CD14-positive monocyte (primary cell): ENCODE measurements around the gene TBC1D22A. TPM values are rescaled to one million over a fixed set of nuclear protein-coding genes. Genes with fewer than 3 reads are reported as not detected.
A peak's percentile ranks its signal among the peaks of the same experiment; 100 is the strongest.

Source experiments
- DNase-seq, 3 donors: peaks; one replicate each; pipeline ENCODE4 v3.0.0-alpha.2; 2011 to 2022
- H2AFZ ChIP-seq: 2 replicates; pipeline ENCODE4 v1.6.0; 2012; ENCODE audit warnings: mild to moderate bottlenecking, low read depth, low read length, inconsistent platforms; ENCODE audit not compliant: insufficient read depth, poor library complexity, severe bottlenecking
- H3K27ac ChIP-seq, 2 donors: 1 replicate in 1 of 2; 2 replicates in 1 of 2; pipeline ENCODE4 v1.5.1; 2012 to 2013; ENCODE audit warnings: low read length in 2 of 2, control low read depth in 1 of 2, inconsistent platforms in 1 of 2, low read depth in 1 of 2, mild to moderate bottlenecking in 1 of 2
- H3K27me3 ChIP-seq, 2 donors: one replicate each; pipeline versions ENCODE4 v1.6.0 to v1.6.1; 2011 to 2013; ENCODE audit warnings: low read length in 2 of 2; ENCODE audit not compliant: control insufficient read depth in 2 of 2, insufficient read depth in 2 of 2
- H3K36me3 ChIP-seq, 2 donors: replicated peaks in 1 of 2; 1 replicate in 1 of 2; 2 replicates in 1 of 2; pipeline versions ENCODE4 v1.5.1 to v1.6.1; 2012 to 2013; ENCODE audit warnings: low read length in 2 of 2, control low read depth in 1 of 2, inconsistent platforms in 1 of 2, mild to moderate bottlenecking in 1 of 2; ENCODE audit not compliant: insufficient read depth in 2 of 2, control insufficient read depth in 1 of 2
- H3K4me1 ChIP-seq, 2 donors: 1 replicate in 1 of 2; 2 replicates in 1 of 2; pipeline versions ENCODE4 v1.5.1 to v1.6.1; 2012 to 2013; ENCODE audit warnings: low read length in 2 of 2, control low read depth in 1 of 2, inconsistent platforms in 1 of 2, mild to moderate bottlenecking in 1 of 2, moderate library complexity in 1 of 2; ENCODE audit not compliant: insufficient read depth in 2 of 2, control insufficient read depth in 1 of 2
- H3K4me2 ChIP-seq: replicated peaks from 2 replicates; pipeline ENCODE3; 2012; ENCODE audit warnings: low read length, moderate library complexity, mild to moderate bottlenecking; ENCODE audit not compliant: poor library complexity, severe bottlenecking; ENCODE audit errors: extremely low read depth
- H3K4me3 ChIP-seq, 3 experiments: fragments of 200-600 bp in 1 of 3; sonication (generic) in 1 of 3; replicated peaks in 1 of 3; 1 replicate in 2 of 3; 2 replicates in 1 of 3; pipeline ENCODE4 v1.5.1; 2011 to 2013; ENCODE audit warnings: low read length in 3 of 3, mild to moderate bottlenecking in 3 of 3, control low read depth in 2 of 3, low read depth in 2 of 3, inconsistent platforms in 1 of 3, moderate library complexity in 1 of 3
- H3K79me2 ChIP-seq: 2 replicates; pipeline ENCODE4 v1.6.0; 2012; ENCODE audit warnings: mild to moderate bottlenecking, control low read depth, inconsistent platforms, low read length, moderate library complexity; ENCODE audit not compliant: insufficient read depth
- H3K9ac ChIP-seq: 2 replicates; pipeline ENCODE4 v1.6.0; 2017; ENCODE audit warnings: low read length, mild to moderate bottlenecking; ENCODE audit not compliant: insufficient read depth, poor library complexity, severe bottlenecking
- H3K9me3 ChIP-seq, 2 donors: replicated peaks in 1 of 2; 1 replicate in 1 of 2; 2 replicates in 1 of 2; pipeline versions ENCODE4 v1.5.1 to v1.6.1; 2012 to 2013; ENCODE audit warnings: low read length in 2 of 2, control low read depth in 1 of 2; ENCODE audit not compliant: control insufficient read depth in 1 of 2, insufficient read depth in 1 of 2
- H4K20me1 ChIP-seq: 2 replicates; pipeline ENCODE4 v1.6.0; 2012; ENCODE audit warnings: mild to moderate bottlenecking, low read length, control low read depth, moderate library complexity; ENCODE audit not compliant: insufficient read depth
- H3K27ac Mint-ChIP-seq, 7 donors: one replicate each; pipeline ENCODE4 v1.8.0; 2020; ENCODE audit warnings: mild to moderate bottlenecking in 7 of 7, mixed read lengths in 7 of 7, moderate library complexity in 6 of 7, inconsistent platforms in 2 of 7
- H3K27me3 Mint-ChIP-seq, 3 donors: one replicate each; pipeline ENCODE4 v1.8.0; 2021 to 2022; ENCODE audit warnings: low read depth in 3 of 3, mild to moderate bottlenecking in 3 of 3, mixed read lengths in 3 of 3, moderate library complexity in 3 of 3, inconsistent platforms in 1 of 3
- H3K36me3 Mint-ChIP-seq, 2 donors: one replicate each; pipeline ENCODE4 v1.8.0; 2020; ENCODE audit warnings: mixed read lengths in 2 of 2, inconsistent platforms in 1 of 2, mild to moderate bottlenecking in 1 of 2
- H3K4me1 Mint-ChIP-seq: one replicate; pipeline ENCODE4 v1.8.0; 2020; ENCODE audit warnings: mild to moderate bottlenecking, mixed read lengths
- H3K4me3 Mint-ChIP-seq, 2 donors: one replicate each; pipeline ENCODE4 v1.8.0; 2020; ENCODE audit warnings: mild to moderate bottlenecking in 2 of 2, mixed read lengths in 2 of 2, moderate library complexity in 1 of 2
- H3K9me3 Mint-ChIP-seq, 7 donors: one replicate each; pipeline ENCODE4 v1.8.0; 2020 to 2022; ENCODE audit warnings: mixed read lengths in 7 of 7, mild to moderate bottlenecking in 6 of 7, moderate library complexity in 6 of 7, inconsistent platforms in 2 of 7
- CTCF ChIP-seq: fragments of 200-600 bp; IDR thresholded peaks from one replicate; pipeline ENCODE4 v1.8.0; 2022; ENCODE audit warnings: antibody characterized with exemption, mild to moderate bottlenecking
- WGBS: methylation state at CpG from one replicate; pipeline ENCODE4 v1.1.5; 2013; ENCODE audit warnings: missing lambda C conversion rate; ENCODE audit not compliant: insufficient coverage; 5-methylcytosine and 5-hydroxymethylcytosine counted together
- intact Hi-C, 2 donors: fragments of 100-400 bp; cut with micrococcal nuclease; formaldehyde crosslinking; loops; one replicate each; pipeline versions ENCODE4 v1.15.0 to v1.15.1; 2023
- polyA plus RNA-seq, 3 donors: library from polyadenylated mRNA; depleted of rRNA in 1 of 3; unstranded in 2 of 3; stranded (reverse) in 1 of 3; fragments of 300-500 nt in 2 of 3; fragments of >200 nt in 1 of 3; fragmentation: Illumina TruSeq in 2 of 3; gene quantifications; 1 replicate in 2 of 3; 2 replicates in 1 of 3; pipeline ENCODE4 v1.2.3, GENCODE V29; 2012 to 2021

TBC1D22A gene
- polyA plus RNA-seq, 3 donors = 25.9 to 36.2 (median 29.5) TPM

GRCh38 chr22:46742576-46743221 is 19.8 kb upstream of the TBC1D22A start:
- Histone ChIP-seq H3K9ac (no peak overlapping the region), H2AFZ (no peak overlapping the region), H3K27ac (no peak overlapping the region), H3K4me2 (no peak overlapping the region), H3K9me3 (peaks cover 0 to 8% of the 10 kb centered on the region in 2 donors), H3K79me2 (peaks cover 7% of the 10 kb centered on the region), H3K4me1 (peaks cover 17 to 22% of the 10 kb centered on the region in 2 donors), H3K27me3 (no peaks in the 10 kb centered on the region), H3K36me3 (no peaks in the 10 kb centered on the region), H4K20me1 (no peaks in the 10 kb centered on the region), H3K4me3 (no peak overlapping the region)
- Mint-ChIP-seq H3K36me3 (peaks cover 0 to 4% of the 10 kb centered on the region in 2 donors), H3K4me3 (no peak overlapping the region), H3K27ac (peak overlapping the region in 1 of 7 donors; percentile 16), H3K9me3 (peaks cover 6 to 9% (median 7%) of the 10 kb centered on the region in 7 donors), H3K27me3 (peaks cover 4 to 8% (median 5%) of the 10 kb centered on the region in 3 donors), H3K4me1 (peaks cover 19% of the 10 kb centered on the region)
- intact Hi-C loops = no loop called here
- 93% methylated on average over 5 of the region's 6 CpGs for WGBS
- no peak for DNase-seq
- no peak for TF ChIP-seq CTCF

- no peak for DNase-seq
- no peaks in the 10 kb centered on the region for H3K79me2 ChIP-seq
- TF ChIP-seq CTCF = no peak
- Mint-ChIP-seq H3K4me1 (peaks cover 19% of the 10 kb centered on the region), H3K27ac (peak overlapping the region in 1 of 7 donors; percentile 73), H3K27me3 (peaks cover 4 to 11% (median 6%) of the 10 kb centered on the region in 3 donors), H3K4me3 (no peak overlapping the region), H3K9me3 (peaks cover 6 to 9% (median 7%) of the 10 kb centered on the region in 7 donors), H3K36me3 (peaks cover 0 to 2% of the 10 kb centered on the region in 2 donors)
- 97% methylated on average over 6 of the region's 6 CpGs for WGBS
- H3K9me3 ChIP-seq = peaks cover 0 to 8% of the 10 kb centered on the region in 2 donors
- H3K27ac ChIP-seq = no peak overlapping the region
- no peak overlapping the region for H3K4me3 ChIP-seq
- intact Hi-C loops = no loop called here
- no peaks in the 10 kb centered on the region for H3K27me3 ChIP-seq
- H3K9ac ChIP-seq = no peak overlapping the region
- no peak overlapping the region for H3K4me2 ChIP-seq
- H4K20me1 ChIP-seq = no peaks in the 10 kb centered on the region
- H3K36me3 ChIP-seq = no peaks in the 10 kb centered on the region
- peaks cover 19 to 22% of the 10 kb centered on the region in 2 donors for H3K4me1 ChIP-seq
- H2AFZ ChIP-seq = no peak overlapping the region
Measured at GRCh38 chr22:46744581-46744980, 17.9 kb upstream of the TBC1D22A start.
